Measurements from ENCODE around the gene TPSG1.
"Not testable (repeated sequence)": the region's sequence is repeated elsewhere in the genome, so short reads cannot be mapped to it uniquely, and the experiment has no call there.

TPSG1 gene

GRCh38 chr16:1245452-1246020, 20.5 kb upstream of the TPSG1 start:
- no peak for DNase-seq
- Histone ChIP-seq H3K27me3 (replicated peaks) (peaks cover 3% of the 10 kb centered on the region), H3K4me3 (ENCODE audit: low read depth, low read length) (no peak overlapping the region), H3K27ac (no peak overlapping the region), H3K36me3 (replicated peaks) (no peaks in the 10 kb centered on the region)
- in situ Hi-C loops (cut with HindIII; ENCODE audit: low pct_ligation_motif_present, low sequenced_read_pairs) = no loop called here
- TF ChIP-seq CTCF (IDR thresholded peaks at IDR 0.05; ENCODE audit: low read depth, low read length, missing control alignments) = no peak

- in situ Hi-C loops (cut with HindIII; ENCODE audit: low pct_ligation_motif_present, low sequenced_read_pairs) = no loop called here
- TF ChIP-seq CTCF (IDR thresholded peaks at IDR 0.05; ENCODE audit: low read depth, low read length, missing control alignments) = no peak
- DNase-seq = no peak
These were observed 19.8 kb upstream of the TPSG1 start for GRCh38 chr16:1244881-1245280.

GRCh38 chr16:1243907-1244850, 19.1 kb upstream of the TPSG1 start:
- H3K36me3 ChIP-seq (replicated peaks); in situ Hi-C loops (cut with HindIII; ENCODE audit: low pct_ligation_motif_present, low sequenced_read_pairs); H3K27me3 ChIP-seq (replicated peaks); DNase-seq; H3K27ac ChIP-seq; H3K4me3 ChIP-seq (ENCODE audit: low read depth, low read length): not testable (repeated sequence)

More at GRCh38 chr16:1244881-1245280, 19.8 kb upstream of the TPSG1 start:
- H3K4me3 ChIP-seq (ENCODE audit: low read depth, low read length) = no peak overlapping the region
- H3K27ac ChIP-seq = no peak overlapping the region
- H3K36me3 ChIP-seq (replicated peaks) = no peaks in the 10 kb centered on the region
- peaks cover 3% of the 10 kb centered on the region for H3K27me3 ChIP-seq (replicated peaks)

GRCh38 chr16:1243363-1243762, 18.3 kb upstream of the TPSG1 start:
- H3K4me3 ChIP-seq (ENCODE audit: low read depth, low read length); H3K36me3 ChIP-seq (replicated peaks); H3K27ac ChIP-seq; DNase-seq; H3K27me3 ChIP-seq (replicated peaks); in situ Hi-C loops (cut with HindIII; ENCODE audit: low pct_ligation_motif_present, low sequenced_read_pairs): not testable (repeated sequence)

- in situ Hi-C loops (cut with HindIII; ENCODE audit: low pct_ligation_motif_present, low sequenced_read_pairs); H3K36me3 ChIP-seq (replicated peaks); H3K27me3 ChIP-seq (replicated peaks); DNase-seq; H3K27ac ChIP-seq; H3K4me3 ChIP-seq (ENCODE audit: low read depth, low read length): not testable (repeated sequence)
These were observed 16.0 kb upstream of the TPSG1 start for GRCh38 chr16:1241081-1241480.

- in situ Hi-C loops (cut with HindIII; ENCODE audit: low pct_ligation_motif_present, low sequenced_read_pairs); H3K27me3 ChIP-seq (replicated peaks); DNase-seq: not testable (repeated sequence)
These were observed 15.4 kb upstream of the TPSG1 start, which contains the start of gene TPSAB1 for GRCh38 chr16:1240436-1240835. Gene TPSAB1, plus strand, starts transcription at chr16:1240705. Its CDS starts 234 bp downstream, at chr16:1240939.

GRCh38 chr16:1239575-1239974, 14.5 kb upstream of the TPSG1 start:
- DNase-seq; H3K27ac ChIP-seq; in situ Hi-C loops (cut with HindIII; ENCODE audit: low pct_ligation_motif_present, low sequenced_read_pairs); H3K27me3 ChIP-seq (replicated peaks); H3K4me3 ChIP-seq (ENCODE audit: low read depth, low read length); H3K36me3 ChIP-seq (replicated peaks): not testable (repeated sequence)

More at GRCh38 chr16:1240436-1240835, 15.4 kb upstream of the TPSG1 start, which contains the start of gene TPSAB1:
- H3K36me3 ChIP-seq (replicated peaks); H3K4me3 ChIP-seq (ENCODE audit: low read depth, low read length); H3K27ac ChIP-seq: not testable (repeated sequence)

- H3K4me3 ChIP-seq (ENCODE audit: low read depth, low read length); H3K36me3 ChIP-seq (replicated peaks); H3K27me3 ChIP-seq (replicated peaks); in situ Hi-C loops (cut with HindIII; ENCODE audit: low pct_ligation_motif_present, low sequenced_read_pairs); DNase-seq; H3K27ac ChIP-seq: not testable (repeated sequence)
These were observed 13.8 kb upstream of the TPSG1 start for GRCh38 chr16:1238909-1239308.

Measured in brain microvascular endothelial cell (primary cell).